ENCODE data around the gene OR4K5. TPM values are rescaled to one million over a fixed set of nuclear protein-coding genes. Genes with fewer than 3 reads are reported as not detected.

Gene OR4K5
- total and polyA plus RNA-seq, 10 of the 15 experiments (the other 5 are each of a cell fraction or from before 2014, with no cell fraction given), result not detected

DNA sequence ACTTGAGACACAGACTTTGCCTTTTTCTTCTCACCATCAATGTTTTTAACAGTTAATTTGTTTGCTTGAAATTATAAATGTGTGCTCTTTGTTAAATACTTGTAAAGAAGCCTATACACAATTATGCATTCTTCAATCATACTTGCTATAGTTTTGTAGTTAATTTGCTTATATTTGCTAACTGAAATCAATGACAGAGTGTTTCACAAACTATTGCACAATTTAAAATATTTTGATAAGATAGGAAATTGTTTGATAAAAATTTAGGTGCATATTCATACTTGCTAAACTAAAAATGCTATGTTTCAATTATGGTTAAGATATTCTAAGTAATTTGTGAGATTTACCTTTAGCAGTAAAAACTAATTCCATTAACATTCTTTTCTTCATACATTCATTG, 13.7 kb upstream of the OR4K5 start:
- ChIA-PET RAD21 (ENCODE audit: unreplicated experiment) (no interaction called here), CTCF (no interaction called here), POLR2A (no interaction called here), SMC1A (ENCODE audit: uncharacterized antibody, unreplicated experiment) (no interaction called here)
- Histone ChIP-seq H3K9ac (ENCODE audit: control insufficient read depth, insufficient read depth, low read length) (no peak overlapping the region), H3K9me3 (replicated peaks; ENCODE audit: control insufficient read depth, insufficient read depth, low read length) (no peaks in the 10 kb centered on the region; the same call in 2 of the 3 replicates), H3K79me2 (ENCODE audit: control insufficient read depth, insufficient read depth, low read length) (no peaks in the 10 kb centered on the region), H3K4me3 (no peak overlapping the region), H3K36me3 (ENCODE audit: control insufficient read depth in 2 of 2, insufficient read depth in 2 of 2, low read length in 1 of 2) (no peaks in the 10 kb centered on the region), H3K27ac (ENCODE audit: control insufficient read depth, insufficient read depth) (no peak overlapping the region), H3K4me2 (ENCODE audit: control insufficient read depth, insufficient read depth) (no peak overlapping the region), H3K27me3 (replicated peaks in 1 of 2; ENCODE audit: control insufficient read depth in 2 of 2, insufficient read depth in 2 of 2, low read length in 1 of 2) (no peaks in the 10 kb centered on the region; a peak in 1 of 4 replicates), H4K20me1 (ENCODE audit: control insufficient read depth, insufficient read depth) (no peaks in the 10 kb centered on the region), H2AFZ (ENCODE audit: control insufficient read depth, low read depth, low read length) (no peak overlapping the region), H3K4me1 (ENCODE audit: control insufficient read depth, insufficient read depth, low read length) (no peaks in the 10 kb centered on the region)
- intact Hi-C loops (cut with micrococcal nuclease; ENCODE audit: unreplicated experiment) (no loop called here), in situ Hi-C loops (cut with MboI) (no loop called here)
- FAIRE-seq (no peak), DNase-seq (ENCODE audit: low read depth, low spot score) (no peak), ATAC-seq (no peak)
- no TSS peak for BruUV-seq (replicated peaks)
- TF ChIP-seq RB1 (IDR thresholded peaks at IDR 0.05; ENCODE audit: borderline replicate concordance) (no peak), NRF1 (conservative IDR thresholded peaks at IDR 0.05; ENCODE audit: low read depth, low read length) (no peak), RELA (IDR thresholded peaks at IDR 0.05; ENCODE audit: borderline replicate concordance, partially characterized antibody) (no peak), ESRRA (IDR thresholded peaks at IDR 0.05; ENCODE audit: low read length) (no peak), WRNIP1 (IDR thresholded peaks at IDR 0.05; ENCODE audit: borderline replicate concordance, low read depth, low read length) (no peak), NR2C1 (IDR thresholded peaks at IDR 0.05) (no peak), ZZZ3 (IDR thresholded peaks at IDR 0.05; ENCODE audit: control insufficient read depth, insufficient read length, low read depth) (no peak)
- TF ChIP-seq, protein P1, sequence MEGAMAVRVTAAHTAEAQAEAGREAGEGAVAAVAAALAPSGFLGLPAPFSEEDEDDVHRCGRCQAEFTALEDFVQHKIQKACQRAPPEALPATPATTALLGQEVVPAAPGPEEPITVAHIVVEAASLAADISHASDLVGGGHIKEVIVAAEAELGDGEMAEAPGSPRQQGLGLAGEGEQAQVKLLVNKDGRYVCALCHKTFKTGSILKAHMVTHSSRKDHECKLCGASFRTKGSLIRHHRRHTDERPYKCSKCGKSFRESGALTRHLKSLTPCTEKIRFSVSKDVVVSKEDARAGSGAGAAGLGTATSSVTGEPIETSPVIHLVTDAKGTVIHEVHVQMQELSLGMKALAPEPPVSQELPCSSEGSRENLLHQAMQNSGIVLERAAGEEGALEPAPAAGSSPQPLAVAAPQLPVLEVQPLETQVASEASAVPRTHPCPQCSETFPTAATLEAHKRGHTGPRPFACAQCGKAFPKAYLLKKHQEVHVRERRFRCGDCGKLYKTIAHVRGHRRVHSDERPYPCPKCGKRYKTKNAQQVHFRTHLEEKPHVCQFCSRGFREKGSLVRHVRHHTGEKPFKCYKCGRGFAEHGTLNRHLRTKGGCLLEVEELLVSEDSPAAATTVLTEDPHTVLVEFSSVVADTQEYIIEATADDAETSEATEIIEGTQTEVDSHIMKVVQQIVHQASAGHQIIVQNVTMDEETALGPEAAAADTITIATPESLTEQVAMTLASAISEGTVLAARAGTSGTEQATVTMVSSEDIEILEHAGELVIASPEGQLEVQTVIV (IDR thresholded peaks at IDR 0.05; ENCODE audit: borderline replicate concordance, partially characterized antibody), result no peak
